ENCODE results near the gene PNPLA7.

The PNPLA7 gene

GRCh38 chr9:137506702-137507171 is 43.5 kb downstream of the PNPLA7 start:
- Histone ChIP-seq H3K27ac (ENCODE audit: extremely low read depth, low read depth, low read length) (no peak overlapping the region), H3K4me3 (ENCODE audit: low read depth, low read length) (no peak overlapping the region), H3K9me3 (ENCODE audit: control insufficient read depth, insufficient read depth, low read depth, low read length) (no peaks in the 10 kb centered on the region), H3K36me3 (ENCODE audit: control insufficient read depth in 2 of 2, insufficient read depth in 1 of 2, low read length in 2 of 2) (no peaks in the 10 kb centered on the region), H3K4me1 (ENCODE audit: control insufficient read depth, insufficient read depth, low read length) (no peaks in the 10 kb centered on the region)
- TF ChIP-seq, protein P1, sequence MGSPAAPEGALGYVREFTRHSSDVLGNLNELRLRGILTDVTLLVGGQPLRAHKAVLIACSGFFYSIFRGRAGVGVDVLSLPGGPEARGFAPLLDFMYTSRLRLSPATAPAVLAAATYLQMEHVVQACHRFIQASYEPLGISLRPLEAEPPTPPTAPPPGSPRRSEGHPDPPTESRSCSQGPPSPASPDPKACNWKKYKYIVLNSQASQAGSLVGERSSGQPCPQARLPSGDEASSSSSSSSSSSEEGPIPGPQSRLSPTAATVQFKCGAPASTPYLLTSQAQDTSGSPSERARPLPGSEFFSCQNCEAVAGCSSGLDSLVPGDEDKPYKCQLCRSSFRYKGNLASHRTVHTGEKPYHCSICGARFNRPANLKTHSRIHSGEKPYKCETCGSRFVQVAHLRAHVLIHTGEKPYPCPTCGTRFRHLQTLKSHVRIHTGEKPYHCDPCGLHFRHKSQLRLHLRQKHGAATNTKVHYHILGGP (tag by site-specific recombination; IDR thresholded peaks at IDR 0.05), result no peak
- TF ChIP-seq ZNF184 (tag by site-specific recombination; IDR thresholded peaks at IDR 0.05) (no peak), KLF1 (tag by site-specific recombination; IDR thresholded peaks at IDR 0.05) (no peak), ZNF48 (tag by site-specific recombination; IDR thresholded peaks at IDR 0.05) (no peak), ZNF416 (tag by site-specific recombination; IDR thresholded peaks at IDR 0.05) (no peak), ELK4 (IDR thresholded peaks at IDR 0.05; ENCODE audit: borderline replicate concordance, low read depth, low read length) (no peak), ZNF510 (tag by site-specific recombination; IDR thresholded peaks at IDR 0.05; ENCODE audit: insufficient replicate concordance) (no peak), MZF1 (tag by site-specific recombination; IDR thresholded peaks at IDR 0.05; ENCODE audit: borderline replicate concordance) (no peak), ZNF362 (tag by site-specific recombination; IDR thresholded peaks at IDR 0.05) (no peak), HOXC10 (CRISPR knock-in tag; IDR thresholded peaks at IDR 0.05) (no peak), ZNF19 (tag by site-specific recombination; IDR thresholded peaks at IDR 0.05; ENCODE audit: low read depth) (no peak), ZNF658 (tag by site-specific recombination; IDR thresholded peaks at IDR 0.05) (no peak), ZNF610 (tag by site-specific recombination; IDR thresholded peaks at IDR 0.05; ENCODE audit: borderline replicate concordance) (no peak), BCL11A (tag by site-specific recombination; IDR thresholded peaks at IDR 0.05; ENCODE audit: low read depth) (no peak)
- POLR2A ChIA-PET, result interaction anchor here (1.3 to 1.5 kb wide), 2 partner anchors 28 to 84 kb away, joined by 4 read pairs; partner anchors contain the start of genes EXD3 and NOXA1
- CTCF ChIA-PET, result no interaction called here

- CTCF ChIA-PET, result interaction anchor here (2.0 kb wide), 1 partner anchor 219 kb away, joined by 8 read pairs; no protein-coding TSS in a partner anchor
- POLR2A ChIA-PET, result interaction anchor here (1.3 to 1.5 kb wide), 2 partner anchors 29 to 83 kb away, joined by 4 read pairs; partner anchors contain the start of genes EXD3 and NOXA1
- no peaks in the 10 kb centered on the region for H3K4me1 ChIP-seq (ENCODE audit: control insufficient read depth, insufficient read depth, low read length)
- no peak overlapping the region for H3K4me3 ChIP-seq (ENCODE audit: low read depth, low read length)
- no peak for TF ChIP-seq ZNF121 (tag by site-specific recombination; IDR thresholded peaks at IDR 0.05)
- no peak for TF ChIP-seq ZNF433 (tag by site-specific recombination; IDR thresholded peaks at IDR 0.05; ENCODE audit: low read depth)
- TF ChIP-seq GFI1B (tag by site-specific recombination; IDR thresholded peaks at IDR 0.05), result no peak
- no peak for TF ChIP-seq HOXD13 (CRISPR knock-in tag; IDR thresholded peaks at IDR 0.05; ENCODE audit: borderline replicate concordance)
- TF ChIP-seq ZNF529 (tag by site-specific recombination; IDR thresholded peaks at IDR 0.05; ENCODE audit: insufficient replicate concordance), result no peak
- no peak for TF ChIP-seq TCF7L2 (IDR thresholded peaks at IDR 0.05; ENCODE audit: borderline replicate concordance, low read depth, low read length)
- no peak for TF ChIP-seq ZNF19 (tag by site-specific recombination; IDR thresholded peaks at IDR 0.05; ENCODE audit: low read depth)
- TF ChIP-seq, protein P2, sequence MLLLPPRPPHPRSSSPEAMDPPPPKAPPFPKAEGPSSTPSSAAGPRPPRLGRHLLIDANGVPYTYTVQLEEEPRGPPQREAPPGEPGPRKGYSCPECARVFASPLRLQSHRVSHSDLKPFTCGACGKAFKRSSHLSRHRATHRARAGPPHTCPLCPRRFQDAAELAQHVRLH (tag by site-specific recombination; IDR thresholded peaks at IDR 0.05), result no peak
- no peaks in the 10 kb centered on the region for H3K9me3 ChIP-seq (ENCODE audit: control insufficient read depth, insufficient read depth, low read depth, low read length)
- H3K36me3 ChIP-seq (ENCODE audit: control insufficient read depth in 2 of 2, insufficient read depth in 1 of 2, low read length in 2 of 2), result no peaks in the 10 kb centered on the region
- H3K27ac ChIP-seq (ENCODE audit: extremely low read depth, low read depth, low read length), result no peak overlapping the region
Measured at GRCh38 chr9:137506274-137506673, 43.9 kb downstream of the PNPLA7 start.

Measured in HEK293 (cell line).